ENCODE measurements around the gene FDXR.

The FDXR gene

DNA sequence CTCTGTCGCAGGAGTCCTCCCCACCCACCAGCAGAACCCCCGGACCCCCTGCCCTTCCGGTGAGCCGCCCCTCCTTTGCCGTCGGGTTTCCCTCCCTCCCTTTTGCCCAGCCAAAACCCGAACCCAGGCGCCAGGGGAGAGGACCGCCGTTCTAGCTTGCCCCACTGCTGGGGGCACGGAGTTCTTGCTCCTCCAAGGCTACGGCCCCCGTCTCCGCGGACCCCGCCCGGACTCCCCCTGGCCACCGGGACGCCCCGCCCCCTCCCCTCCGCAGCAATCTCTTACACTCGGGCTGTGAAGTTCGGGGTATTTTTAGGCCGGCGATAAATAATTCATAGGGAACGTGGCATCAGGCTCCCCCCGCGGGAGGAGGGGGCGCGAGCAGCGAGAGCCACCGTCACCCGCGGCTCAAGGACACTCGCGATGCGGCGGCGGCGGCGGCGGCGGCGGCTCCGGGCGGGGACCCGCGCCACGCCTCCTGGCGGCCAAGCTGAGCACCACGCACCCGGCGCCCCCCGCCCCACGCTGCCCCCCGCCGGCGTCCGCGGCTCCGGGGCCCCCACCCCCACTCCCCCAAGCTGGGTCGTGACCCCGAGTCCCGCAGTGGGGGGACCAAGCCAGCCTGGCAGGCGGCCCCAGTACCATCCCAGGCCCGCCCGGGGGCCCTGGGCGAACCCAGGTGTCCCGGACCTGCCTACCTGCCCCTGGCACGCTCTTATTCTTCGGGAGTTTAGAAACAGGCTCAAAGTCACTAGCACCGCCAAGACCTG, 13.2 kb downstream of the FDXR start, which contains the start of gene GRIN2C:
Gene GRIN2C, minus strand, starts transcription at position 427 of the 770 bp plus-strand sequence. CDS start 4,793 bp downstream, outside the sequence.
- DNase-seq: peak in 1 of 56 donors; percentile 29

DNA sequence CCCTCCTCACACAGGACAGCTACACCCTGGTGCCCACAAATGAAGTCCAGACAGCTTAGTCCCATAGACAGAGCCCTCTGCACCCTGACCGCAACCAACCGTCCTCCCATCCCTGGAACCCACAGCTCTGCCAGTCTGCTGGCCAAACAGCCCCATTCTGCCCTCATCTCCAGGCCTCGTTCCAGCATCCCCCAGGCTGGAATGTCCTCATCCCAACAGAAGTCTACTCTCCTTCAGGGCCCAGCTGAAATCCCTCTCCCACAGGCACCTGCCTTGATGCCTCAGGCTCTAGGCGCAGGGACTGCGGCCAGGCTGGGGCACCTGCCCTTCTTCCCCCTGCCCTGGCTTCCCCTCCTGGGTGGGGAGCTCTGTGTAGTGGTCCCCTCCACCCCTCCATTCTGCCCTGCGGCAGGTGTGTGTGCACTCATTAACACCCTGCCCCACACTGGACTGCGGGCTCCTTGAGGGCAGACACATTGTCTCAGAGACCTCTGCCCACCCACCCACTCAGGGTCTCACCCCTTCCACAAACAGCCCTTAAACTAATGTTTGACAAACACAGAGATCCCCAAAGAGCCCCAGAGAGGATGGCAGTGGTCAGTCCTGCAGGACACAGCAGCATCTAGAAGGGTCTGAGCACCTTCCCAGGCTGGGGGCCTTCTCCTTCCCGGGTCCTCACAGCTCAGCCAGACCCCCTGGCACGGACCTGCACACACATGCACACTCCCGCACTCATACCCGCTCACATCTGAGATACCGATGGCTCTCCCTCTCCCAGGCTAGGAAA, 13.9 kb downstream of the FDXR start:
- DNase-seq: no peak

DNA sequence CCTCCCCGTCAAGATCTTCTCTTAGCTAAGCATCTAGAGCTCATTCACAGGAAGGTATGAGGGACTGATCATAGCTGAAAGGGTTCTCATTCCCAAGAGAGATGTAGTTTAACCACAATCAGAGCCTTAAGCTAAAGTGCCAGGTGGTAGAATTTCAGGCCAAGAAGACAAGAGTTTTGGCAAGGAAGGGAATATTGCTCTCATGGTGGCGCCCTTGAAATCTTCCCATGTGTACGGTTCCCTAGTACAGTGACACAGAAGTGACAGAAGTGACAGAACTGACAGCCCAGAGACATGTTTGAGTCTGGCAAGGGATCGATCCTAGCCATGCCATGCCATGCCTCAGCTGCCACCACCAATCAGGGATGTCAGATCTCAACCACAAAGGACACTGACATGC, 15.6 kb downstream of the FDXR start:
- DNase-seq: no peak

- DNase-seq: peak in 1 of 56 donors; percentile 36
These were observed 16.7 kb downstream of the FDXR start for GRCh38 chr17:74856112-74856511.

DNA sequence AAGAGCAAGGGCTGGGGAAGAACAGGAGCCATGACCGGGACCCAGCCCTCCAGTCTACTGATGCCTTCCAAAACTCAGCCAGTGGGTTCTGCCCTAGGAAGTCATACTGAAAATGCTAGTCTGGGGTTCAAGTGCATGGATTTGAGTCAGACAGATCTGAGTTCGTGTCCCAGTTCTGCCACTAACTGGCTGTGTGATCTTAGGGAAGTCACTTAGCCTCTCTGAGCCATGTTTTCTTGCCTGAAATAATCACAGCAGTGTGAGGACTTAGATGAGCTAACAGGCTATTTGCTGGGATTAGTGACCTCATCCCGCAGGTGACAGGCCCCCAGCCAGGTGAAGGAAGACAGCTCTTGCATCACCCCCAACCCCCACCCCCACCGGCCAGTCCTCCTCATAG, 17.5 kb downstream of the FDXR start:
- DNase-seq: no peak

- DNase-seq: no peak
These were observed 18.0 kb downstream of the FDXR start for GRCh38 chr17:74854792-74855191.

DNA sequence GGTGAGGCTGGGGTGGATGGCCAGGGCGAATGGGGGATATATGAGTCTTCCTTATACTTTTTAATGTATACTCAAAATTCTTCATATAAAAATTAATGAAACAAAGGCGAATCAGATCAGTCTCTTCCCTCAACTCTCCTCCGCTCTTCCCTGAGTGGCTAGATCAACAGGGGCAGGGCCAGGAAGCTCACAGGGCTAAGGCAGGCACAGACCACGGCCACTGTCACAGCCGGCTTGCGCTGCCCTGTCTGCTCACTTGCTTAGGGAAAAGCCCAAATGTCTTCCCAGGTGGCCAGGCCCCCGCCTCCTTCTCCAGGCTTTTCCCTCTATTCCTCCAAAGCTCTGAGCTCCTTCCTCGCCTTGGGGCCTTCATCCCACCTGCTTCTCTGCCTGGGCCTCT, 19.1 kb downstream of the FDXR start:
- no peak for DNase-seq

- DNase-seq: no peak
These were observed 19.8 kb downstream of the FDXR start for GRCh38 chr17:74853048-74853397.

DNA sequence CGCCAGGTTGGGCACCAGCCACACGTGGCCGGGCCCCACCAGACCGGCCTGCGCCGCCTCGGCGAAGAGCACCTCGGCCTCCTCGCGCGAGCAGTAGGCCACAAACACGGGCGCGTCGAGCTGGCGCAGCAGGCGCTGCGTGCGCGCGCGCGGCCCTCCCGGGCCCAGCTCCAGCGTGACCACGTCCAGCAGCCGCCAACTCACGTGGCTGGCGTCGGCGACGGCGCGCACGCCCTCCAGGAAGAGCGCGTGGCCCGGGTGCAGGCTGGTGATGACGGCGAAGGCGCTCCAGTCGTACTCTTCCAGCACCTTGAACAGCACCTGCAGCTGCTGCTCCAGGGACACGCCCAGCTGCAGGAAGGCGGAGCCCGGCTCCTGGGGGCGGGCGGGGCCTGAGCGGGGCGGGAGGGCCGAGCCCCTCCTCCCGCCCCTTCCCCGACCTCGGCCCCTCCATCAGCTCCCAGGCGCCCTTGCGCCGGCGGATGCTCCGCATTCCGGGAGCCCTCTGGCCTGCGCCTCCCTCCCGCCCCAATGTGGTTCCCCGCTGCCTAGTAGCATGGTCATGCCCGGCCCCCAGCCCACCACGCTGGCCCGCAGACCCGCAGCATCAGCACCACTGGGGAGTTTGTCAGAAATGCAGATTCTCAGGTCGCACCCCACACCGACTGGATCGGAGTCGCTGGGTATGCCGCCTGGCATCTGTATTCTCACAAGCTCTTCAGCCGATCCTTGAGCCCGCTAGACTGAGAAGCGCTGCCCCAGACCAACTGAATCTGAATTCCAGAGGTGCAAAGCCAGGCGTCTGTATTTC, 20.4 kb downstream of the FDXR start:
- no peak for DNase-seq

DNA sequence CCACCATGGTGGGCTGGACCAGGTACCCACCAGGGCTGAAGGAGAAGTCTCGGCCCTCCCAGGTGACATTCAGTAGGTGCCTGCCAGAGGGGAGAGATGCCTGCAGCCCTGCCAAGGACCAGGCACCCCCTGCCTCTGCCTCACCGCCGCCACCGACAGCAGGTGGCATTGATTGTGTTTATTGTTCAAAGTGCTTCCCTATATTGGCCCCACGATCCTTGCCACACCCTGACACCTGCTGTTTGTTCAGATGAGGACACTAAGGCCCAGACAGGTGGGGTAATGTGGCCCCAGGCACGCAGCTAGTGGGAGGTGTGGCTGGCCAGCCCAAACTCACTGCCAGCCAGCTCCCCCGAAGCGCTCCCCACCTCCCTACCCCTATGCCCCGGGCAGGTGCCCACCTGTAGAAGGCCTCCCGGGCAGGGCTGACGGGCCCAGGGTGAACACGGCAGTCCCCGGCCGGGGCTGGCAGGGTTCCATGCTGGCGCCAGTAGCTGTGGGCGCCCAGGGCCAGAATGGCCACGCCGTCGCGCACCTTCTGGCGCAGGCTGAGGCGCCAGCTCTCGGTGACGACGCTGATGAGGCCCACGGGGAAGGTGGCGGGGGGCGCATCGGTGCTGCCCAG, 21.1 kb downstream of the FDXR start:
- DNase-seq: no peak

DNA sequence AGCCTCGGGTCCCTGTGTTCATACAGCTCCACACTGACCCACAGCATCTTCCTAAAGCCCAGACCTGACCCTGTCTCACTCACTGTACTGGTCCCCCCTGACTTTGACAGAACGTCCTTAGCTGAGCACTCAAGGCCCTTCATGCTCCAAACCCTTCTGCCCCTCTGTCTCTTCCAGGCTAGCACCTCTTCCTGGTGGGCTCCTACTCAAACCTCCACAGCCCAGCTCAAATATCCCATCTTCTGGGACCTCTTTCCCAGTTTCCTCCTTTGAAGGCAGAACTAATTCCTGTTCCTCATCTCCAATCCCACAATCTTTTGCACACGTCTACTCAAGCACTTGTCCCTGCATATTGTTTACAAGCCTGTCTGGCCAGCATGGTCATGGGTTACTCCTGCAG, 21.9 kb downstream of the FDXR start:
- no peak for DNase-seq

- no peak for DNase-seq
These were observed 22.5 kb downstream of the FDXR start for GRCh38 chr17:74850310-74850709.

DNA sequence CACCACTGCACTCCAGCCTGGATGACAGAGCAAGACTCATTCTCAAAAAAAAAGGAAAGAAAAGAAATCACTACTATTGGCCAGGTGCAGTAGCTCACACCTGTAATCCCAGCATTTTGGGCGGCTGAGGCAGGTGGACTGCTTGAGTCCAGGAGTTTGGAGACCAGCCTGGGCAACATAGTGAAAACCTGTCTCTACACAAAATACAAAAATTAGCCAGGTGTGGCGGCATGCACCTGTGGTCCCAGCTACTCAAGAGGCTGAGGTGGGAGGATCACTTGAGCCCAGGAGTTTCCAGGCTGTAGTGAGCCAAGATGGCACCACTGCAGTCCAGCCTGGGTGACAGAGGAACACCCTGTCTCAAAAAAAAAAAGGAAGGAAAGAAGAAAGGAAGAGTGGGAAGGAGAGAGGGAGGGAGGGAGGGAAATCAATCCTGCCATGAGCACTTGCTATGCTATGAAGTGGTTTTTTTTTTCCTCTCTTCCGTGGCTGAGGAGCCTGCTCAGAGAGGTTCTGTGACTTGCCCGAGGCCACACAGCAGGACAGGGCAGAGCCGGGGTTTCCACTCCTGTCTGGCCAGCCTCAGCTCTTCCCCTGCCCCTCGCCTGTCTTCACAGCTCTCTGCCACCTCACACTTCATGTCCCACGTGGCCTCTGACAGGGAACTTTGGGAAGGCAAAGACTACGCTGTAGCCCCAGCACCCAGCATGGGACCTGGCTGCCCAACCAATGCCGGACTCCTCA, 24.0 kb downstream of the FDXR start:
- no peak for DNase-seq

GRCh38 chr17:74846621-74847020, 26.2 kb downstream of the FDXR start:
- no peak for DNase-seq

GRCh38 chr17:74843352-74843627, 29.5 kb downstream of the FDXR start:
- DNase-seq: no peak

DNA sequence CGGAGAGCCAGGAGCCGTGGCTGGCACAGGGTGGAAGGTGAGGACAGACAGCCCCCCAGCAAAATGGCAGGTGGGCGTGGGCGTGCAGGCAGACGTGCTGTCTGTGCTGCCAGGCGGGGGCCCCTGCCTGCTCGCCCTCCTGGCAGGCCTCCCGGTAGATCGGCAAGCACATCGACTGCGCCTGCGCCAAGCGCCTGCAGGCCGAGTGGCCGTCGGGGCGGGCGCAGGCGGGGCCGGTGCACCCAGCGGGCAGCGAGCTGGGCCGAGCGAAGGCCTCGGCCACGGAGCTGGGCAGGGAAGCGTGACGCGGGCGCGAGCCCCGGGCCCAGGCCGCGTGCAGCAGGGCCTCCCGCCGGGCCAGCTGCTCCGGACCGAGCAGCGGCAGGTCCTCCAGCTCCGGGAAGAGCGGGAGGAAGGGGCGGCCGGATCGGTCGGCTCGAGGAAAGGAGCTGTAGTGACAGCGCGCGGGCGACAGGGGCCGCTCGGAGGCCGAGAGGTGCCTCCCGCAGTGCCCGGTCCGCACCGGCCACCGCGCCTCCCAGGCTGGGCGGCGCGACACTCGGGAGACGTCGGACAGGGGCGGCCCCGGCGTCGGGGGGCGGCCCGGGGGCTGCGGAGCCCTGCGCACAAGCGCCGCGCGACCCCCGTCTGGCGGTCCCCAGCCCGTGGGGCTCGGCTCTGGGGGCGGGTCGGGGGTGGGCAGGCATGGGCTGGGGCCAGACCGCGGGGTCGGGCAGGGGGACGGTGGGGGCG, 30.0 kb downstream of the FDXR start:
- DNase-seq: peak in 48 of 56 donors; percentile 20 to 81 (median 64)

GRCh38 chr17:74842146-74842598, 30.6 kb downstream of the FDXR start:
- DNase-seq: peak in 3 of 56 donors; percentile 47 to 65 (median 56)

- DNase-seq: peak in 49 of 56 donors; percentile 9 to 74 (median 44)
These were observed 31.7 kb downstream of the FDXR start for GRCh38 chr17:74840989-74841666.
